Mammary epithelial cell (primary cell): ENCODE measurements around the gene MSI2.

ENCODE experiments used
- CTCF ChIP-seq, 2 donors: IDR thresholded peaks in 1 of 2; conservative IDR thresholded peaks in 1 of 2; 2 replicates each; pipeline ENCODE4 v1.5.1; 2011 to 2012; ENCODE audit warnings: inconsistent platforms in 2 of 2, low read length in 2 of 2, mild to moderate bottlenecking in 2 of 2, control low read depth in 1 of 2, low read depth in 1 of 2; ENCODE audit not compliant: insufficient read depth in 1 of 2; ENCODE audit errors: extremely low read depth in 1 of 2
- EZH2 ChIP-seq: IDR thresholded peaks from 2 replicates; pipeline ENCODE4 v1.6.1; 2012; ENCODE audit warnings: low read length, inconsistent platforms, borderline replicate concordance

DNA sequence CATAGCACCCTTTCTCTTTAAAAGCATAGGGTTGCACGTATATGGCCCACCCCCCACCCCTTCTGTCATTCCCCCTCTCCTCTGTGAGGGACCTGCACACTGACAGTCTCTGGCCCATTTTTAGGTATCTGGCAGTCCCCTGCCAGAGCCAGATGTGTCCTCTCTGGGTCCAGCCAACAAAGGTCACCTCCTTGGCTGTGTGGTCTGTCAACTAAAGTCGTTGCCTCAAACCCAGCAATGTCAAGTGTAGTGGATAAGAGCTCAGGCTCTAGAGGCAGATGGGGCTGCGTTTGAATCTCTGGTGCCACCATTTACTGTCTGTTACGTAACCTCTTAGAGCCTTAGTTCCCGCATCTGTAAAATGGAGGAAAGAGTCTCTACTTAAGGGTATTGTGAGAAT lies 211.5 kb downstream of the MSI2 start:
- TF ChIP-seq CTCF (conservative IDR thresholded peaks at IDR 0.05 in 1 of 2, IDR thresholded peaks at IDR 0.05 in 1 of 2; ENCODE audit: extremely low read depth in 1 of 2, insufficient read depth in 1 of 2, low read depth in 1 of 2, low read length in 2 of 2), result no peak
- no peak for TF ChIP-seq EZH2
